GM19193 (cell line): ENCODE measurements around the gene HABP2.

Experiments
- POLR2A ChIP-seq: IDR thresholded peaks from 4 replicates; pipeline ENCODE4 v1.6.1; 2011; ENCODE audit not compliant: insufficient read depth, insufficient read length; ENCODE audit errors: extremely low read depth

Gene HABP2

DNA sequence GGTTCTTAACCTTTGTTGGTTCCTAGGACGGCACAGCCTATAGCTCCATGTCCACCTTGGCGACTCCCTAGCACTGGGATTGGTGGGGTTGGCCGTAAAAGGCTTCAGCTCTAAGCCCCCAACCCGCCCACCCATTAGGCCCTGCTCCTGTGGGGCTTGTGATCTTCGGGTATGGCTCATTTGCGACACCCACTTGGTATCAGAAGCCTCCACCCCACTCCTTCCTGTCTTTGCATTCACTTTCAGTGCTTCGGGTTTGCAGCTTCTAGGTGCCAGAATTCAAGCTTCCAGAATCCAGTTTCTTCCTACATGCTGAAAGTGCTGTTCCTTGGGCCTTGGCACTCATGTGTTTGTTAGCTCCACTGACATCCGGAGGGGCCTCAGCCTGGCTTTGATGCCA lies 39.5 kb downstream of the HABP2 start:
- TF ChIP-seq POLR2A, result no peak

DNA sequence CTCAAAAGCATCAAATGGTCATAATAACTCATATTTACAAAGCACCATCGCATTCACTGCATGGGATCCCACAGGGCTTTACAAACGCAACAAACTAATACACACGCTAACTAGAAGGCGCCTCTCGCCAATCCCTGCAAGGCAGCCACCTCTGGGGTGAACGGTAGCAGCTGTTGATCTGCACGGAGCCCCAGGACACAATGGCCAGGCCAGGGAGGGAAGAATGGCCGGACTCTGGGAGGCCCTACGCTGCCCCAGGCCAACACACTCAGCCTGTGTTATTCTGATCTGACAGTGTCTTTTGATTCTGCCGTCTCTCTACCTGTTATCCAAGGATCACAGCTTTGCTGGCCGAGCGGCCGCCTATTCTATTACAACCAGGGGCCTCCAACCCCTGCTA lies 41.8 kb downstream of the HABP2 start:
- TF ChIP-seq POLR2A, result no peak

DNA sequence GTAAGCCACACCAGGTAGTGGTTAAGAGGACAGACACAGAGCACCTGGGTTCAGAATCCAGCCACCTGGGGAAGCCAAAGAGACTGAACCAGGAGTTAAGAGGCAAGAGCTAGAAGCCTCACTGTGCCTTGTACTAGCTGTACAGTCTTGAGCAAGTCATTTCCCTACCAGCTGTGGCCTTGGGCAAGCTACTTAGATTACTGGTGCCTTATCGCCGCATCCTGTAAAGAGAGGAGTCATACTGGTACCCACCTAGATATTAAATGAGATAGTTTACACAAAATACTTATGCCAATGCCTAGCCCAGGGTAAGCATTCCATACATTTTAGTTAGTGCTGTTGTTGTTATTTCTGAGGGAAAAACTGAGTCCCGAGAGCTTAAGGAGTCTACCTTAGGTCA lies 47.7 kb downstream of the HABP2 start:
- no peak for TF ChIP-seq POLR2A

DNA sequence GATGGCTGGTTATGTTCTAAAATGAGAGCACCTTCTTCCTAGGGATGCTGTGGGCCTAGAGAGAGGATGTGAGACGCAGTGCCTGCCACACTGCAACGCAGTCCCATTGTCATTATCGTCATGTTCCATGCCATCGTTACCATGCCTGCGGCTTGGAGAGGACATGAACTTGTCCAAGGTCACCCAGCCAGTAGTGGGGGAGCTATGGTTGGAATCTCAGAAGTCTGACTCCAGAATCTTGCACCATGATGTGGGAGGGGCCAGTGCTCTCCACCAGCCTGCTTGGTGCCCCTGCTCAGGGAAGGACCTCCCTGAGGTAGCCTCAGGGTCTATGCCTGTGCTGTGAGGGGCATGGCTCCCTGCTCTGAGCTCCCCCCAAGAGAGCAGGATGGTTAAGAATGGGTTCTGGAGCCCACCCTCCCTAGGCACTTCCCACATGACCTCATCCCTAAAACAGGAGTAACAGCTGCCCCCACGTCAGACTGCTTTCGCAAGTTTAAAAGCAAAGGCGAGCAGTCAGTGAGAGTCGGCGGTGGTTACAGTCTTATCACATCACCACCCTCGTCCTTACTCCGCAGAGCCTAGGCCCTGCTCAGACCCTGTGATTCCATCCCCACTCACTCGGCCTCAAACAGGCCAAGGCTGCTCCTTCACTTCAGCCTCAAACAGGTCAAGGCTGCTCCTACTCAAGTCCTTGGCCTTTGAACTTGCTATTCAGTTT lies 50.4 kb downstream of the HABP2 start:
- no peak for TF ChIP-seq POLR2A

DNA sequence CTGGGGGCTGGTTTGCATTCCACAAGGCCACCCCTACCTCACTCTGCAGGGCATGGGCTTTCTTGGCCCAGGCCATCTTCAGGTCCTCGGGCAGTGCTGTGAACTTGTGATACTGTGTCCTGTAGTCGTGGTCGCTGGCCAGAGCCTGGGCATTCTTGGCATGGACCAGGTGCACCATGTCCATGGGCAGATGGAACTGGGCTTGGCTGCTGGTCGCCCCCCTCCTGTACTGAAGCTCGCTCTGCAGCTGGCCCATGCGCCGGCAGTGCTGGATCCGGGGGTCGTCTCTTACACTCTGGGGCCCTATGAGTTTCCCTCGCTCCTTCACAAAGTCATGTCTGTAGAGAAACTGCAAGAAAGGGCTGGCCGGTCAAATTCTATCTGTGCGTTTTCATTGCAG lies 51.7 kb downstream of the HABP2 start:
- no peak for TF ChIP-seq POLR2A

DNA sequence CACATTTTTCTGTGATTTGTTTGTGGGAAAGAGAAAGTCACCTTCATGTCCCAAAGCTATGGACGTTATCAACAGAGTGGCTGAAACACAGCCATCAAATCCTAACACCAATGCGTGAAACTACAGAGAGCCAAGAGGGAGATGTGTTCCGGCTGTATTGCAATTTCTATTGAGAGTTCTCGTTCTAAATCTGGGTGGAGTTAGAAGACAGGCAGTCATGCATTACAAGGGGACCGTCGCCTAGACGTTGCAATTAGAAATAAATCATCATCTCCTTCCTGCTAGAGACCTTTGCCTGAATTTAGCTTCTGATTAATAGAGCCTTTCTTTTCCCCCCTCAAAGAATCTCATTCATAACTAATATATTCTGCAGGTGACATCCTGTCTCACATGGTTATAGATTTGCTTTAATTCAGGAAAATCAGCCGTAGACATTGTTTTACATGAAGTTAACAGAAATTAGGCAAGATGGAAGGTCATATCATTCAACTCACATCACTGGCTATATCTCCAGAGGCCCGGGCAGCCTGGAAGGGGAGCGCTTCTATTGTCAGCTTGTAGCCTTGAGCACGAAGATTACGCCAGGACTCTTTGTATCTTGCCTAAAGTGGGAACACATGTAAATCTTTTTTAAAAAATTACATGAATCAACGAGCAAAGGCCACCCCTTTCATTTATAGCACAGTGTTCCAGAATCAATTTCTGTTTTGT lies 52.6 kb downstream of the HABP2 start:
- TF ChIP-seq POLR2A, result no peak

DNA sequence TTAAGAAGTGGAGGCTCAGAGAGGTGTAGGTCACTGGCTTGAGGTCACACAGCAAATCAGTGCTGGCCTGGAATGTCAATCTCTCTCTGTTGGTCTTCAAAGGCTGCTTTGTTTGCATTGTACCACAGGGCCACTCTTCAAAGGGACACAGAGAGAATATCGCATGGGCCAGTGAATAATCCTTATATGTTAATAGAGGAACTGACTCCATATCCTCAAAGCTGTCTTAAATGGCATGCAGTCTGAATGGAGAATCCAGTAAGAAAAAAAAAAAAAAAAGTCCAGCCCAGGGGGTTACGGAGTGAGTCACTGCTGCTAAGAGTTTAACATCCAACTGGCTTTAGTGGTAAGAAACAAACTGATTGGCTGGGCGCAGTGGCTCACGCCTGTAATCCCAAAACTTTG lies 56.9 kb downstream of the HABP2 start:
- no peak for TF ChIP-seq POLR2A

DNA sequence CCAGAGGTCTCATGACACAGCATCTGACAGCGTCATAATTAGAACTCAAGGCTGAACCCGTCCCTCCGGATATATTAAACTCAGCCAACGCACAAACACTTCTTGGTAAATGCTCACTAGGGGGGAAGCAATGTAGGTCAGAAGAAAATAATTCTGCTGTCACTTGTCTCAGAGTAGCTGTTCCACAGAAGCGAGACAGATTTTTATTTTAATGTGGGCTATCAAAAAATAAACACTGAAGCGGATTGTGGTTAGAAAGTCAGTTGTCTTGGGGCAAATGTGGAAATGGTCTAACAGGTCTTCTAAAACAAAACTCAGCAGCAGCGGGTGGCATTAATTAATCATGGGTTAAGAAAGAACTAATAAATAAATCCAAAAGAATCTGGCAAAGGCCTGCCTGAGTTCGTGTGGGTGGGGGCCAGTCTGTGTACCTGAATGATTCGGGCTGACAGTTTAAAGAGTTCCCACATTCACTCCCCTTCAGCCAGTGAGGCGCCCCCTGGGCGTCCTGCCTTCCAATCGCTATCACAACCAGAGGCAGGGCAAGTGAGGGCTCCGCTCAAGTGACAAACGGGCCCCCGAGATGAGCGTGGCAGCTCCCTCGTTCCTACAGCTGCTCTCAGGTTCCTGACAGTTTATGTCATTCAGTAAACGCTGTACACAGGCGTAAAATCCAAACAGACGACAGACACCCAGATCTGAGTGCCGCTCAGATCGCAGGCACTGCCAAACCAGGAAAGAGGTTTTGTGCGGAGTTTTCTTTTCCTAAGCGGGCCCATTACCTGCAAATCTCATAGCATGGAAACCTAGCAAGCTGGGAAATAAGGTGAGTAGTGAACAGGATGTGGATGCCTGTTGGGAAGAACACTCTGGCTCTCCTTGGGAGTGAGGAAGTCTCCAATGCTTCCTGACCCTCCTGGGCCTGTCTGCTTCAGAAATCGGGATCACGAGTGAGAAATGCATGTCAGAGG lies 58.1 kb downstream of the HABP2 start:
- no peak for TF ChIP-seq POLR2A

DNA sequence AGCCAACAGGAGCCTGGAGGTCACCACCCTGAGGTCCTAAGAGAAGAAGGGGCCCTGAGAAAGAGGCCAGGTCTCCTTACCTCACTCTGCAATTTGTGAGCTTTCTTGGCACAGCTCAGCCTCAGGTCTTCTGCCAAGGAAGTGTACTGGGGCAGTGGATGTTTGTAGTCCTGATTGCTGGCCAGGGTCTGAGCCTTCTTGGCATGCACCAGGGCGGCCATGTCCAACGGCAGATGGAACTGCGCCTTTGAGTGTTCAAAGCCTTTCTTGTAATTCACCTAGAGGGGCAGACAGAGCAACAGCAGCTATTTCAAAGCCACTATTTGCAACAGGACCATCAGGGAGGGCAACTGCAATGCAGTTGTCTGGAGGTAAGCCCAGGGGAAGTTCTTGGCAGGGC lies 59.3 kb downstream of the HABP2 start:
- no peak for TF ChIP-seq POLR2A

DNA sequence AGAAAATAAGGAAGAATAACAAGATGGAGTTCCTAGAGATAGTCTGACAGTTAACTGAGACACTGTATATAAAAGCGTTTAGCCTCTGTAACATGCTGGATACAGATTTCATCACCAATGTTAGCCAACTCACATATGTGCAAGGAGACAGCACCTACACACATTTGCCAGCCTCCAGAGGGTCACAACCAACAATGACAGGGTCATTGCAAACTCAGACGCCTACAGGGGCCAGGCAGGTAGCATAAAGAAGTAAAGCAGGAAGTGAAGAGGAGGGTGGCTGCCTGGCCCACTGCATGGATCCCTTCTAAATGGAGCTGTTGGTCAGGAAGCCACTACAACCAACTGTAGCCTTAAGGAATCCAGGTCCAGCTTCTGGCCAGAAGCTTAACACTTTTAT lies 60.6 kb downstream of the HABP2 start:
- TF ChIP-seq POLR2A, result no peak

DNA sequence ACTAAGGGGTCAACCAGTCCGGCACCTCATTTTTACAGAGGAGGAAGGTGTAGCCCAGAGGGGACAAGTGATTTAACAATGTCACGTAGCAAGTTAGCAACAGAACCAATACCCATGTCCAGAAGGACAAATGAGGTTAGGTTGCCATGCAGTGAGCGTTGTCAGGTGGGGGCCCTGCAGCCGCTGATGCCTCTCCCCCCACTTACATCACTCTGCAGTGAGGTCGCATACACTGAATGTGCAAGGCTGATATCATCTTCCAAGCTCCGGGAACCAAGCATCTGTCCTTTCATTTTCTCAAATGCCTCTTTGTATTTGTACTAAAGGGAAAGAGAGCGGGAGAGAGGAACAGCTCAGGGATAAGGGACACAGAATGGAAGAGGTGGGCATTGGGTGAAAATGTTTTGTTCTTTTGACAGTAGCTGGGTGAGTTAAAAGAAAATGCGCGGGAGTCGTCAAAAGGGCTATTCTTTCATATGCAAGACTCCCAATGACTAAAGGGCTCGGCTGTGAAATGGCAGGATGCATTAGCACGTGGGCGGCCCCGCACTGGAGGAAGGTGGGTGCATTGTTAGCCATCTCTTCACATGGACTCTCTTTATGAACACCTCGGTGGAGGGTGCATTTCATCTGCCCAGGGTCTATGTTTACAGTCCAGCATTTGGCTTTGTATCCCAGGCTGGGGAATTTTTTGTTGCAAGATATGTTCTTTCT lies 61.3 kb downstream of the HABP2 start:
- TF ChIP-seq POLR2A, result no peak

DNA sequence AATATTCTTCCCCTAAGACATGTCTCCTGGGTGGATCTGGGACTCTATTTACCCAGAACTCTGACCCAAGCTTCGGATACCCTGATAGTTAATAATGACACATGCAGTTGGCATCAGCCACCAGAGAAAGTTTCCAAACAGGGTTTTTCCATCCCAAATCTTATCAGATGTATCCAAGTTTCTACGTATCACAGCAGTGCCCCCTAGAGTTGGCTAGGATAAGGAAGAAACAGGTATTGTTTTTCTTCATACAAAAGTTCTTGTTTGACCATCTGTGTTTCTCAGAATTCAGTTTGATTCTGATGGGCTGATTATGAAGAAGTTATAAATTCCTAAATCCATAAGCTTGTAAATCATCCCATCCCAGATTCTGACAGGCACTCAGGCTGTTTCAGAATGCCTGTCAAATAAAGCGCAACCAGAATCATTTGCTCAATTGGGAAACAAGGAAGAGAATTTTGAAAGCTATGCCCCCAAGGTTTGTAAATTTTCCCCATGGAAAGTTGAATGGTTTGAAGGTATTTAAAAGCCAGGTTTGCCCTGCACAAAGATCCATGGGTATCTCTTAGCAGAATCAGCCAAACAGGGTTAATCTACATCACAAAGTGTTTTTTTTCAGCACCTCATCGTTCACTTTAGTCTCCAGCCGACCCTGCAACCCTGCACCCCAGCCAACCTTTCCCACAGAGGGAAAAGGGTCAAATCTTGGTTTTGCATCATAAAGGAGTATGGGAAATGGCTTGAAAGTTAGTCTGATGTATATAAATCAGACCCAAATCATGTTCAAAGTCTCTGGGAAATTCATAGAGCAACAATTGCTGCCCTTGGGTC lies 63.6 kb downstream of the HABP2 start:
- TF ChIP-seq POLR2A, result no peak

DNA sequence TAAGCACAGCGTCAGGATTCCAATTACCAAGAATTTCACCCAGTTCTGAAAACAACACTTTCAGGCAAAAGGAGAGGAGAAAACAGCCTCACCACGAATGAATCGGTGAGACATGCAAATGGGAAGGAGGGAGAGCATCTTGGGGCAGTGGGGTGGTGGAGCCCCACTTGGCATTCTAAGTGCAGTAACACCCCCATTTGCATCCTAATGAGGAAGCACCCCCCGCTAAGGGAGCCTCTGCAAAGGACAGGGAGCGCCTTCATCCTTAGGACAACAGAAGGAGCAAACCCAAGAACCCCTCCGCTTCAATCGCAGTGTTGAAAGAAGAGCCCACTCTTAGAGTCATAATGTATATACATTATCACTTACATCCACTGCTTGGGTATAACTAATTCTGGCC lies 64.2 kb downstream of the HABP2 start:
- no peak for TF ChIP-seq POLR2A

DNA sequence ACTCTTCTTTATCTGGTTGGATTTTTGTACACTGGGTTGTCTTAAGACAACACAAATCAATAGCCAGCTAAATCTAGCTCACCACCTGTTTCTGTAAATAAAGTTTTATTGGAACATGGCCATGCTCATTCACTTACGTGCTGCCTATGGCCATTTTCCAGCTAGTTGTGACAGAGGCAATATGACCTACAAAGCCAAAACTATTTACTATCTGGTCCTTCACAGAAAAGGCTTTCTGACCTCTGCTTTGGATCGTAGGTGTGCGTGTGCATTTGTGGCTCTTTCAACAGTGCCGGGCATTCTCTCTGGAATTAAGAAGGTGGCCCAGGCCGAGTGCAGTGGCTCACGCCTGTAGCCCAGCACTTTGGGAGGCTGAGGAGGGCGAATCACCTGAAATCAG lies 65.5 kb downstream of the HABP2 start:
- TF ChIP-seq POLR2A, result no peak

DNA sequence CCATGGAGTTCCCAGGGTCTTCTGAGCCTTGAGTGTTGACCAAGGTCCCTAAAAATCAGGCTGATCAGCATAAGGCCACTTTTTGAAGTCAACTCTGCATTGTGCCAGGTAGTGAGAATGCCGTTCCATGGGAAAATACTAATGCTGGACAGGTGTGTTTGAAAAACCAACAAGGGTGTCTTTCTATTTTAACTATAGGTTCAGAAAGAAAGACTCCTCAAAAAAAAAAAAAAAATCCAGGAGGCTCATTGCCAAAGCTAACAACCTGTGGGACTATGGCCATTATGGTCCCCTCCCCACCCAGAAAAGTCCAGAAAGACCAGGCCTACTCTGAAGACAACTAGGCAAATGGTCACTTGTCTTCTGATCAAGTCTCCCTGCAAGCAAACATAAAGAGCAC lies 66.5 kb downstream of the HABP2 start:
- no peak for TF ChIP-seq POLR2A

DNA sequence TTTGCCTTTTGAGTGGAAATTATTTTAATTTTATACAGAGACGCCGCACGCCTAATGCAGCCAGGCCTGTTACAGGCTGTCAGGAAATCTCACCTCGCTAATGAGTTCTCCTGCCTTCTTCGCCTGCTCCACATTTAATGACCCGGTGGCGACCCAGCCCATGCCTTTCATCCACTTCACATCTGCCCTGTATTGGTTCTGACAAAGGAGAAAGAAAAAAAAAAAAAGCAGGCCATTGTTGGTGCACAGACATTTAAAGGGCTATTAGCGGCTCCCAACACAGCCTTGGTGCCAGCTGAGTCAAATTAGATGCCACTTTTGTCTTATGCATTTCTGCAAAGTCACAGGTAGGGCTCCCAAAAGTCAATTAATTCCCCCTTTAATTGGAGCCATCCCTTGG lies 67.7 kb downstream of the HABP2 start:
- no peak for TF ChIP-seq POLR2A
